A549 (cell line): ENCODE results near the gene DCLK3. TPM values are rescaled to one million over a fixed set of nuclear protein-coding genes. Genes with fewer than 3 reads are reported as not detected.
A peak's percentile ranks its signal among the peaks of the same experiment; 100 is the strongest.

Source experiments
- ATAC-seq, 2 experiments: fragments of 200-7000 bp in 1 of 2; fragments of >200 bp in 1 of 2; cut with Nextera tagmentation in 1 of 2; cut with Tn5 transposase in 1 of 2; 3 replicates each; pipeline versions ENCODE4 v1.8.0 to v1.9.1; 2018 to 2020; ENCODE audit warnings: mild to moderate bottlenecking in 1 of 2, moderate library complexity in 1 of 2
- CTCF ChIA-PET: fragments of 300-600 bp; sonication (Branson Sonifier 250); formaldehyde crosslinking; extraction: SDS; loops from one replicate; lab custom pipeline; 2021; ENCODE audit warnings: antibody characterized with exemption, inconsistent platforms; lab: Yijun Ruan, JAX
- POLR2A ChIA-PET: fragments of 350-600 bp; formaldehyde crosslinking; extraction: SDS; loops from one replicate; lab custom pipeline; 2021; ENCODE audit warnings: antibody characterized with exemption, inconsistent platforms; lab: Yijun Ruan, JAX
- DNase-seq, 2 experiments: peaks; one replicate each; pipeline versions ENCODE4 v3.0.0 to v3.0.0-alpha.2; 2011 to 2016; ENCODE audit warnings: low read depth in 1 of 2, low spot score in 1 of 2
- FAIRE-seq: peaks from 2 replicates; lab custom pipeline; 2011; peaks lifted over from hg19 to GRCh38; lab: Jason Lieb, UNC
- H3K27ac ChIP-seq, 2 experiments: fragments of >200 bp; sonication (Bioruptor Twin); formaldehyde crosslinking; 3 replicates each; pipeline ENCODE4 v1.5.1; 2016 to 2017
- H3K4me1 ChIP-seq: fragments of >200 bp; sonication (Bioruptor Twin); formaldehyde crosslinking; 3 replicates; pipeline ENCODE4 v1.6.1; 2016
- H3K4me2 ChIP-seq: fragments of >200 bp; sonication (Bioruptor Twin); formaldehyde crosslinking; 3 replicates; pipeline ENCODE4 v1.6.1; 2016
- H3K4me3 ChIP-seq: fragments of >200 bp; sonication (Bioruptor Twin); formaldehyde crosslinking; 3 replicates; pipeline ENCODE4 v1.5.1; 2016
- H3K9me3 ChIP-seq: fragments of >200 bp; sonication (Bioruptor Twin); formaldehyde crosslinking; 3 replicates; pipeline ENCODE4 v1.6.1; 2016
- CEBPB ChIP-seq, 2 experiments: fragments of >200 bp in 1 of 2; sonication (Bioruptor Twin) in 1 of 2; formaldehyde crosslinking in 1 of 2; IDR thresholded peaks; 2 replicates each; pipeline ENCODE4 v1.6.1; 2012 to 2016
- E2F6 ChIP-seq: IDR thresholded peaks from 2 replicates; pipeline ENCODE4 v1.6.1; 2012; ENCODE audit warnings: low read depth, borderline replicate concordance
- EHF ChIP-seq: fragments of 250-450 bp; sonication (Bioruptor Pico); IDR thresholded peaks from 2 replicates; pipeline ENCODE4 v1.5.0; 2020; ENCODE audit warnings: mild to moderate bottlenecking
- FOSL2 ChIP-seq, 2 experiments: fragments of 450-650 bp in 1 of 2; fragments of >200 bp in 1 of 2; sonication (Bioruptor Twin) in 1 of 2; formaldehyde crosslinking; IDR thresholded peaks; 2 replicates each; pipeline versions ENCODE4 v1.5.0 to v1.6.1; 2016 to 2020; ENCODE audit warnings: mild to moderate bottlenecking in 1 of 2, moderate library complexity in 1 of 2
- HOXA7 ChIP-seq: fragments of 250-450 bp; sonication (Bioruptor Pico); IDR thresholded peaks from 2 replicates; pipeline ENCODE4 v1.5.0; 2020; ENCODE audit warnings: mild to moderate bottlenecking, moderate library complexity
- KDM1A ChIP-seq: fragments of 200-600 bp; sonication (generic); IDR thresholded peaks from 2 replicates; pipeline ENCODE4 v1.6.1; 2016; ENCODE audit warnings: low read depth, mild to moderate bottlenecking
- MAFK ChIP-seq: fragments of 450-650 bp; IDR thresholded peaks from 2 replicates; pipeline ENCODE4 v1.6.1; 2014; ENCODE audit not compliant: partially characterized antibody
- PHF8 ChIP-seq: fragments of 200-600 bp; sonication (generic); IDR thresholded peaks from 2 replicates; pipeline ENCODE4 v1.6.1; 2016; ENCODE audit warnings: low read depth, mild to moderate bottlenecking, antibody characterized with exemption, moderate library complexity, borderline replicate concordance
- RCOR1 ChIP-seq: fragments of 150-350 bp; IDR thresholded peaks from 2 replicates; pipeline ENCODE4 v1.6.1; 2014; ENCODE audit warnings: antibody characterized with exemption, low read length, low read depth
- REST ChIP-seq: fragments of 200-600 bp; sonication (generic); IDR thresholded peaks from 2 replicates; pipeline ENCODE4 v1.6.1; 2016; ENCODE audit warnings: antibody characterized with exemption, mild to moderate bottlenecking, moderate library complexity
- WGBS: methylation state at CpG from one replicate; pipeline ENCODE4 v1.1.6; 2017; ENCODE audit errors: missing lambda C conversion rate; 5-methylcytosine and 5-hydroxymethylcytosine counted together
- polyA plus RNA-seq, 4 experiments: library from polyadenylated mRNA; depleted of rRNA in 3 of 4; stranded (reverse); fragments of >200 nt; fragmentation: RNase III in 1 of 4; extraction: RNeasy Plus Mini Kit Qiagen cat#74134 plus additional on column Dnase treatment in 1 of 4; gene quantifications; 2 replicates in 3 of 4; 3 replicates in 1 of 4; pipeline ENCODE4 v1.2.3, GENCODE V29; 2011 to 2017
- TF ChIP-seq, protein P1 (sequence below): fragments of 450-650 bp; IDR thresholded peaks from 2 replicates; pipeline ENCODE4 v1.6.1; 2014; ENCODE audit warnings: antibody characterized with exemption

Gene DCLK3
- polyA plus RNA-seq, 2 of the 4 experiments (the other 2 are of a cell fraction): not detected

GRCh38 chr3:36678216-36679013, 85.9 kb downstream of the DCLK3 start:
- Histone ChIP-seq H3K4me3 (no peak overlapping the region), H3K27ac (peak overlapping the region; percentile 61 to 84), H3K4me1 (peaks cover 12% of the 10 kb centered on the region; the same call in 2 of the 3 replicates), H3K9me3 (peaks cover 44% of the 10 kb centered on the region), H3K4me2 (peak overlapping the region; percentile 18; the same call in 1 of the 3 replicates)
- ChIA-PET CTCF (interaction anchor here (0.8 kb wide), 1 partner anchor 23 kb away, joined by 3 read pairs; no protein-coding TSS in a partner anchor), POLR2A (no interaction called here)
- ATAC-seq (no peak), DNase-seq (no peak), FAIRE-seq (no peak)
- WGBS: 21% methylated on average over 2 of the region's 2 CpGs
- TF ChIP-seq, protein P1, sequence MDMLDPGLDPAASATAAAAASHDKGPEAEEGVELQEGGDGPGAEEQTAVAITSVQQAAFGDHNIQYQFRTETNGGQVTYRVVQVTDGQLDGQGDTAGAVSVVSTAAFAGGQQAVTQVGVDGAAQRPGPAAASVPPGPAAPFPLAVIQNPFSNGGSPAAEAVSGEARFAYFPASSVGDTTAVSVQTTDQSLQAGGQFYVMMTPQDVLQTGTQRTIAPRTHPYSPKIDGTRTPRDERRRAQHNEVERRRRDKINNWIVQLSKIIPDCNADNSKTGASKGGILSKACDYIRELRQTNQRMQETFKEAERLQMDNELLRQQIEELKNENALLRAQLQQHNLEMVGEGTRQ: no peak
- TF ChIP-seq FOSL2 (IDR thresholded peaks at IDR 0.05) (no peak), FOSL2 (CRISPR knock-in tag; IDR thresholded peaks at IDR 0.05) (0 out of 2 replicates have a peak, but pooled peaks have one; percentile 11)

GRCh38 chr3:36677331-36678007, 86.9 kb downstream of the DCLK3 start:
- H3K4me2 ChIP-seq: peak overlapping the region; percentile 29; the same call in 1 of the 3 replicates
- POLR2A ChIA-PET: no interaction called here

DNA sequence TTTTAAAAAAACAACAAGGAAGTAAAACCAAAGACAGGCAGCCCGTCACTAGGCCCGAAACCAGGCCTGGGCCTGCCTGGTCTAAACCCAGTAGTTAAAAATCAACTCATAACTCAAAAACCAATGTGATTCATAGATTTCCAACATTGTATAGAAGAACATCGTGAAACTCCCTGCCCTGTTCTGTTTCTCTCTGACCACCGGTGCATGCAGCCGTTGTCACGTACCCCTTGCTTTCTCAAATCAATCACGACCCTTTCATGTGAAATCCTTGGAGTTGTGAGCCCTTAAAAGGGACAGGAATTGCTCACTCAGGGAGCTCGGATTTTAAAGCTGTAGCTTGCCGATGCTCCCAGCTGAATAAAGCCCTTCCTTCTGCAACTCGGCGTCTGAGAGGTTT, 89.5 kb downstream of the DCLK3 start:
- Histone ChIP-seq H3K4me1 (peaks cover 9% of the 10 kb centered on the region; the same call in 2 of the 3 replicates), H3K9me3 (peaks cover 22% of the 10 kb centered on the region), H3K27ac (peak overlapping the region in 1 of 2 experiments; percentile 36; a peak in 2 of 6 replicates), H3K4me2 (no peak overlapping the region), H3K4me3 (no peak overlapping the region)
- WGBS: 74% methylated on average over 11 of the region's 11 CpGs
- ChIA-PET POLR2A (no interaction called here), CTCF (no interaction called here)
- FAIRE-seq: no peak
- no peak for ATAC-seq
- DNase-seq: no peak
- no peak for TF ChIP-seq EHF (CRISPR knock-in tag)
- TF ChIP-seq REST: no peak

More at GRCh38 chr3:36677331-36678007, 86.9 kb downstream of the DCLK3 start:
- Histone ChIP-seq H3K27ac (peak overlapping the region; percentile 20 to 79; a peak in 5 of 6 replicates), H3K4me3 (no peak overlapping the region), H3K9me3 (peaks cover 44% of the 10 kb centered on the region), H3K4me1 (peaks cover 12% of the 10 kb centered on the region; the same call in 2 of the 3 replicates)
- ATAC-seq: peak; percentile 59 to 78; a peak in 5 of 6 replicates
- DNase-seq: peak; percentile 16 to 51
- TF ChIP-seq HOXA7 (no peak), PHF8 (no peak), FOSL2 (IDR thresholded peaks at IDR 0.05) (0 out of 2 replicates have a peak, but pooled peaks have one; percentile 11), FOSL2 (CRISPR knock-in tag; IDR thresholded peaks at IDR 0.05) (peak; percentile 31; the same call in 1 of the 2 replicates), CEBPB (IDR thresholded peaks at IDR 0.05) (peak in 1 of 2 experiments; percentile 4; a peak in 1 of 4 replicates), MAFK (peak; percentile 62)
- 28% methylated on average over 2 of the region's 2 CpGs for WGBS
- FAIRE-seq: no peak
- CTCF ChIA-PET: interaction anchor here (0.8 kb wide), 2 partner anchors 24 to 711 kb away, joined by 3 read pairs; no protein-coding TSS in a partner anchor

- H3K9me3 ChIP-seq: no peaks in the 10 kb centered on the region
- no peaks in the 10 kb centered on the region for H3K4me1 ChIP-seq
- WGBS: 50% methylated on average over 3 of the region's 3 CpGs
- no peak overlapping the region for H3K4me3 ChIP-seq
- ChIA-PET CTCF (interaction anchor here (1.0 to 1.8 kb wide), 3 partner anchors 15 to 38 kb away, joined by 3 to 4 read pairs (median 4); no protein-coding TSS in a partner anchor), POLR2A (no interaction called here)
- no peak for FAIRE-seq
- no peak overlapping the region for H3K27ac ChIP-seq
- no peak overlapping the region for H3K4me2 ChIP-seq
- ATAC-seq: no peak
- no peak for TF ChIP-seq KDM1A
- peak; percentile 86 for TF ChIP-seq MAFK
- TF ChIP-seq E2F6: no peak
- no peak for TF ChIP-seq RCOR1
- DNase-seq: no peak
These were observed 94.6 kb downstream of the DCLK3 start for GRCh38 chr3:36669764-36670163.
